Measurements from ENCODE around the gene C22orf15. TPM values are rescaled to one million over a fixed set of nuclear protein-coding genes. Genes with fewer than 3 reads are reported as not detected.

C22orf15 gene
- total RNA-seq, 2 experiments from 2014 or later, result 0.86 to 1.7 TPM

DNA sequence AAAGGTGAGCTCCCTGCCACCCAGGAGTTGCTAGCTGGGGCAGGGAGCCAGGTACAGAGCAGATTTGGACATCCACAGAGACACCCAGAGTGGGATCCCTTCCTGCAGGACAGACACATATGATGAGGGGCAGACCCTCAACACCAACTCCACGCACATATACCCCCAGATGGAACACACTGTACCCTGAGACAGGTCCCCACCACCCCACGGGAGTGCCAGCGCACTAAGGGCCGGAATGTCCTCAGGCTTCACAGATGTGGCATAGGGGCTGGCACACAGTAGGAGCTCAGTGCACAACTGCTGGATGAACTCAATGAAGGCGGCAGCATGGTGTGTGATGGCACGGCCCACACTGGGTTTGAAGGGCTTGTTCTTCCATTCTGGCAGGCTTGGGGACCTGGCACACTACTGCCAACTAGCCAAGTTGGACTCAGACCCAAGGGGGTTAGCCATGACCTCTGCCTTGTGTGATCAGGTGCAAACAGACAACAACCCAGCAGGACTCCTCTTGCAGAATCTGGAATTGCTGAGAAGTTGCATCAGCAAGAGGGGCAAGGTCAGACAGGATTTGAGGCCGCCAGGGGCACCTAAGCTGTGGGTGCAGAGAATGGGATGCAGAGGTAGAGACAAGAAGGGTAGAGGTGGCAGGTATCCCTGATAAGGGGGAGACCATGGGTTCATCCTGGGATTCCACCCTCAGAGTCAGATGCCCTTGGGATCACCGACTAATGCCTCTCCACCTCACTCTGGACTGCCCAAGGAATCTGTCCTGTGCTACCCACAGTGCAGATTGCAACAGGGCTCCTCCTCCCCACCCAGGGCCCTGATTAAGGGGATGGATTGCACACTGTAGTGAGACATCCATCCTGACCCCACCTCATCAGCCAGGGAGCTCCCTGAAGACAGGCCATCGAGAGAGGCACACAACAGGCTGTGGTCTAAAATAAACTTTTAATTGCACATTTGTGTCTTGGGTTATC lies 2.4 kb downstream of the C22orf15 start:
- intact Hi-C loops (cut with micrococcal nuclease; ENCODE audit: unreplicated experiment), result loop anchor here (5.0 kb wide), 2 partner anchors 147 to 223 kb away; no protein-coding TSS in a partner anchor
- no peak for TF ChIP-seq EZH2phosphoT487 (IDR thresholded peaks at IDR 0.05; ENCODE audit: borderline replicate concordance, low read depth, low read length)
- TF ChIP-seq, protein P1, sequence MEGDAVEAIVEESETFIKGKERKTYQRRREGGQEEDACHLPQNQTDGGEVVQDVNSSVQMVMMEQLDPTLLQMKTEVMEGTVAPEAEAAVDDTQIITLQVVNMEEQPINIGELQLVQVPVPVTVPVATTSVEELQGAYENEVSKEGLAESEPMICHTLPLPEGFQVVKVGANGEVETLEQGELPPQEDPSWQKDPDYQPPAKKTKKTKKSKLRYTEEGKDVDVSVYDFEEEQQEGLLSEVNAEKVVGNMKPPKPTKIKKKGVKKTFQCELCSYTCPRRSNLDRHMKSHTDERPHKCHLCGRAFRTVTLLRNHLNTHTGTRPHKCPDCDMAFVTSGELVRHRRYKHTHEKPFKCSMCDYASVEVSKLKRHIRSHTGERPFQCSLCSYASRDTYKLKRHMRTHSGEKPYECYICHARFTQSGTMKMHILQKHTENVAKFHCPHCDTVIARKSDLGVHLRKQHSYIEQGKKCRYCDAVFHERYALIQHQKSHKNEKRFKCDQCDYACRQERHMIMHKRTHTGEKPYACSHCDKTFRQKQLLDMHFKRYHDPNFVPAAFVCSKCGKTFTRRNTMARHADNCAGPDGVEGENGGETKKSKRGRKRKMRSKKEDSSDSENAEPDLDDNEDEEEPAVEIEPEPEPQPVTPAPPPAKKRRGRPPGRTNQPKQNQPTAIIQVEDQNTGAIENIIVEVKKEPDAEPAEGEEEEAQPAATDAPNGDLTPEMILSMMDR (conservative IDR thresholded peaks at IDR 0.05; ENCODE audit: low read length), result no peak
- H2AFZ ChIP-seq (ENCODE audit: low read length), result no peak overlapping the region
- H3K9me3 ChIP-seq (ENCODE audit: low read length), result no peaks in the 10 kb centered on the region
- peak overlapping the region; percentile 99 for H3K4me3 ChIP-seq (ENCODE audit: low read depth, low read length, poor library complexity, severe bottlenecking)
- peaks cover 43% of the 10 kb centered on the region for H3K36me3 ChIP-seq (ENCODE audit: insufficient read depth, low read length)
- no TSS peak for BruUV-seq (replicated peaks)
- peaks cover 26% of the 10 kb centered on the region for H3K79me2 ChIP-seq (ENCODE audit: insufficient read depth, low read depth, low read length)
- H4K20me1 ChIP-seq (ENCODE audit: insufficient read depth, low read length), result peaks cover 12% of the 10 kb centered on the region; the same call in 1 of the 2 replicates
- peak overlapping the region; percentile 98 for H3K4me2 ChIP-seq (ENCODE audit: low read length)
- H3K27ac ChIP-seq (ENCODE audit: low read depth, low read length, poor library complexity, severe bottlenecking), result peak overlapping the region; percentile 74
- POLR2A ChIA-PET, result interaction anchor here (0.5 to 1.0 kb wide), 2 partner anchors 12 to 114 kb away, joined by 3 read pairs; no protein-coding TSS in a partner anchor
- H3K4me1 ChIP-seq (ENCODE audit: insufficient read depth, low read length, poor library complexity, severe bottlenecking), result peaks cover 61% of the 10 kb centered on the region
- no peak for DNase-seq (ENCODE audit: low spot score)
- no peaks in the 10 kb centered on the region for H3K9me2 ChIP-seq (ENCODE audit: insufficient read depth, low read length)
- CTCF ChIA-PET (ENCODE audit: unreplicated experiment), result no interaction called here

- no peak for DNase-seq (ENCODE audit: low spot score)
- H3K4me3 ChIP-seq (ENCODE audit: low read depth, low read length, poor library complexity, severe bottlenecking), result peak overlapping the region; percentile 99
- CTCF ChIA-PET (ENCODE audit: unreplicated experiment), result no interaction called here
- peaks cover 80% of the 10 kb centered on the region for H3K4me1 ChIP-seq (ENCODE audit: insufficient read depth, low read length, poor library complexity, severe bottlenecking)
- H2AFZ ChIP-seq (ENCODE audit: low read length), result no peak overlapping the region
- POLR2A ChIA-PET, result interaction anchor here (0.8 to 1.8 kb wide), 4 partner anchors 12 to 90 kb away, joined by 3 to 9 read pairs (median 4); partner anchors contain the start of genes SLC2A11 and VPREB3
- no TSS peak for BruUV-seq (replicated peaks)
- no peaks in the 10 kb centered on the region for H3K9me2 ChIP-seq (ENCODE audit: insufficient read depth, low read length)
- peaks cover 26% of the 10 kb centered on the region for H3K79me2 ChIP-seq (ENCODE audit: insufficient read depth, low read depth, low read length)
- intact Hi-C loops (cut with micrococcal nuclease; ENCODE audit: unreplicated experiment), result loop anchor here (5.0 kb wide), 2 partner anchors 145 to 225 kb away; no protein-coding TSS in a partner anchor
- peak overlapping the region; percentile 74 for H3K27ac ChIP-seq (ENCODE audit: low read depth, low read length, poor library complexity, severe bottlenecking)
- peaks cover 43% of the 10 kb centered on the region for H3K36me3 ChIP-seq (ENCODE audit: insufficient read depth, low read length)
- peak overlapping the region; percentile 98 for H3K4me2 ChIP-seq (ENCODE audit: low read length)
- peaks cover 12% of the 10 kb centered on the region; the same call in 1 of the 2 replicates for H4K20me1 ChIP-seq (ENCODE audit: insufficient read depth, low read length)
- H3K9me3 ChIP-seq (ENCODE audit: low read length), result no peaks in the 10 kb centered on the region
- TF ChIP-seq, protein P1 (conservative IDR thresholded peaks at IDR 0.05; ENCODE audit: low read length), result no peak
- TF ChIP-seq EZH2phosphoT487 (IDR thresholded peaks at IDR 0.05; ENCODE audit: borderline replicate concordance, low read depth, low read length), result no peak
Measured at GRCh38 chr22:23767303-23767672, 4.5 kb downstream of the C22orf15 start.
